ENCODE data around the gene PRDM12. TPM values are rescaled to one million over a fixed set of nuclear protein-coding genes. Genes with fewer than 3 reads are reported as not detected.

The PRDM12 gene
- polyA plus RNA-seq, 1 of the 3 experiments (the other 2 are of a cell fraction) = 0.08 TPM

GRCh38 chr9:130634191-130634768, 30.1 kb upstream of the PRDM12 start:
- ChIA-PET POLR2A (no interaction called here), CTCF (no interaction called here)
- no peak overlapping the region for H3K9ac ChIP-seq
- TF ChIP-seq RCOR1 (IDR thresholded peaks at IDR 0.05; ENCODE audit: low read length) (no peak), YY1 (IDR thresholded peaks at IDR 0.05; ENCODE audit: low read depth) (no peak), NRF1 (IDR thresholded peaks at IDR 0.05; ENCODE audit: low read depth, low read length) (no peak), REST (IDR thresholded peaks at IDR 0.05; ENCODE audit: low read depth, low read length) (no peak), TCF12 (IDR thresholded peaks at IDR 0.05) (no peak), ZBTB33 (IDR thresholded peaks at IDR 0.05; ENCODE audit: borderline replicate concordance, low read depth) (no peak), USF2 (IDR thresholded peaks at IDR 0.05; ENCODE audit: borderline replicate concordance, low read depth, low read length) (no peak), FOXM1 (IDR thresholded peaks at IDR 0.05; ENCODE audit: low read depth) (no peak), FOXJ3 (CRISPR knock-in tag; IDR thresholded peaks at IDR 0.05) (no peak), EP300 (IDR thresholded peaks at IDR 0.05; ENCODE audit: borderline replicate concordance in 1 of 2, low read depth in 1 of 2, low read length in 1 of 2) (no peak)
- H3K9me3 ChIP-seq = no peaks in the 10 kb centered on the region
- no peaks in the 10 kb centered on the region for H4K20me1 ChIP-seq (ENCODE audit: insufficient read depth)
- H3K9me2 ChIP-seq = no peaks in the 10 kb centered on the region
- WGBS (ENCODE audit: low lambda C conversion rate) = 93% methylated on average over 12 of the region's 14 CpGs
- H3K79me2 ChIP-seq (ENCODE audit: insufficient read depth) = no peaks in the 10 kb centered on the region
- no peak for DNase-seq
- no peak overlapping the region for H3K4me2 ChIP-seq
- H3K4me3 ChIP-seq (ENCODE audit: low read depth in 2 of 2, low read length in 1 of 2) = no peak overlapping the region
- no peaks in the 10 kb centered on the region for H3K27me3 ChIP-seq (ENCODE audit: insufficient read depth)
- no peaks in the 10 kb centered on the region for H3K4me1 ChIP-seq (ENCODE audit: control insufficient read depth in 1 of 2, insufficient read depth in 2 of 2, low read depth in 1 of 2, low read length in 1 of 2)
- no peaks in the 10 kb centered on the region for H3F3A ChIP-seq (replicated peaks; ENCODE audit: insufficient read depth)
- peaks cover 10 to 96% of the 10 kb centered on the region in 2 experiments for H3K36me3 ChIP-seq (replicated peaks in 1 of 2; ENCODE audit: control insufficient read depth in 1 of 2, insufficient read depth in 2 of 2, low read length in 1 of 2)
- H2AFZ ChIP-seq (ENCODE audit: low read depth) = no peak overlapping the region
- H3K27ac ChIP-seq (ENCODE audit: low read depth in 2 of 2, low read length in 1 of 2) = no peak overlapping the region

- no peak overlapping the region for H3K4me2 ChIP-seq
- no peaks in the 10 kb centered on the region for H3K79me2 ChIP-seq (ENCODE audit: insufficient read depth)
- no peaks in the 10 kb centered on the region for H3K9me3 ChIP-seq
- H3F3A ChIP-seq (replicated peaks; ENCODE audit: insufficient read depth) = no peaks in the 10 kb centered on the region
- ChIA-PET CTCF (interaction anchor here (3.2 kb wide), 1 partner anchor 48 kb away, joined by 8 read pairs; no protein-coding TSS in a partner anchor), POLR2A (no interaction called here)
- no peaks in the 10 kb centered on the region for H3K4me1 ChIP-seq (ENCODE audit: control insufficient read depth in 1 of 2, insufficient read depth in 2 of 2, low read depth in 1 of 2, low read length in 1 of 2)
- no peaks in the 10 kb centered on the region for H3K27me3 ChIP-seq (ENCODE audit: insufficient read depth)
- H3K9me2 ChIP-seq = no peaks in the 10 kb centered on the region
- DNase-seq = no peak
- peaks cover 10 to 91% of the 10 kb centered on the region in 2 experiments for H3K36me3 ChIP-seq (replicated peaks in 1 of 2; ENCODE audit: control insufficient read depth in 1 of 2, insufficient read depth in 2 of 2, low read length in 1 of 2)
- no peak overlapping the region for H2AFZ ChIP-seq (ENCODE audit: low read depth)
- no peak overlapping the region for H3K9ac ChIP-seq
- H4K20me1 ChIP-seq (ENCODE audit: insufficient read depth) = no peaks in the 10 kb centered on the region
- TF ChIP-seq NRF1 (IDR thresholded peaks at IDR 0.05; ENCODE audit: low read depth, low read length) (no peak), CHD2 (IDR thresholded peaks at IDR 0.05; ENCODE audit: low read length, partially characterized antibody) (no peak), TCF12 (IDR thresholded peaks at IDR 0.05) (no peak), JUND (IDR thresholded peaks at IDR 0.05) (no peak), REST (IDR thresholded peaks at IDR 0.05; ENCODE audit: low read depth, low read length) (no peak), IRF3 (IDR thresholded peaks at IDR 0.05; ENCODE audit: low read depth, low read length) (no peak)
- no peak overlapping the region for H3K27ac ChIP-seq (ENCODE audit: low read depth in 2 of 2, low read length in 1 of 2)
- no peak overlapping the region for H3K4me3 ChIP-seq (ENCODE audit: low read depth in 2 of 2, low read length in 1 of 2)
- 95% methylated on average over 8 of the region's 8 CpGs for WGBS (ENCODE audit: low lambda C conversion rate)
Observed at GRCh38 chr9:130634801-130635200, 29.6 kb upstream of the PRDM12 start.

Data from SK-N-SH (cell line).